K562 (cell line): ENCODE measurements around the gene RNF41. TPM values are rescaled to one million over a fixed set of nuclear protein-coding genes. Genes with fewer than 3 reads are reported as not detected.

Experiments
- BRD9 ChIP-seq: fragments of 450-650 bp; IDR thresholded peaks from 2 replicates; pipeline ENCODE4 v1.6.1; 2018; ENCODE audit warnings: low read depth; ENCODE audit not compliant: partially characterized antibody
- CREB3L1 ChIP-seq: fragments of 450-650 bp; IDR thresholded peaks from 2 replicates; pipeline ENCODE4 v1.6.1; 2014; ENCODE audit warnings: low read depth, mild to moderate bottlenecking, moderate library complexity, borderline replicate concordance
- FOXM1 ChIP-seq, 2 experiments: fragments of 450-650 bp in 1 of 2; sonication (generic) in 1 of 2; formaldehyde crosslinking in 1 of 2; IDR thresholded peaks; 2 replicates each; pipeline versions ENCODE4 v1.6.1 to v1.9.0; 2017 to 2022; ENCODE audit warnings: low read depth in 2 of 2, mild to moderate bottlenecking in 2 of 2, missing genetic modification reagents in 1 of 2, moderate library complexity in 1 of 2
- HDAC1 ChIP-seq, 2 experiments: fragments of 450-650 bp; IDR thresholded peaks; 2 replicates each; pipeline ENCODE4 v1.6.1; 2016 to 2017; ENCODE audit warnings: inconsistent platforms in 1 of 2, mild to moderate bottlenecking in 1 of 2, moderate library complexity in 1 of 2
- HDAC8 ChIP-seq: fragments of 450-650 bp; IDR thresholded peaks from 2 replicates; pipeline ENCODE4 v1.6.1; 2016; ENCODE audit warnings: mild to moderate bottlenecking, missing genetic modification characterization, moderate library complexity, missing compliant biosample characterization
- JUND ChIP-seq, 2 experiments: IDR thresholded peaks; 2 replicates in 1 of 2; 3 replicates in 1 of 2; pipeline ENCODE4 v1.6.1; 2011; ENCODE audit warnings: borderline replicate concordance in 2 of 2, low read depth in 2 of 2, low read length in 2 of 2, improper control_type of control experiment in 1 of 2, missing biosample characterization in 1 of 2, missing genetic modification characterization in 1 of 2, missing genetic modification reagents in 1 of 2
- PBX2 ChIP-seq, 2 experiments: IDR thresholded peaks in 1 of 2; conservative IDR thresholded peaks in 1 of 2; 2 replicates each; pipeline ENCODE4 v1.6.1; 2016; ENCODE audit warnings: low read depth in 2 of 2, mild to moderate bottlenecking in 1 of 2, missing compliant biosample characterization in 1 of 2, missing genetic modification characterization in 1 of 2, moderate library complexity in 1 of 2
- SNRNP70 ChIP-seq: fragments of 200-400 bp; formaldehyde crosslinking; optimal IDR thresholded peaks from 2 replicates; pipeline ENCODE3; 2017; ENCODE audit warnings: low read depth, low read length
- STAT5B ChIP-seq: fragments of 250-450 bp; sonication (Bioruptor Pico); IDR thresholded peaks from 2 replicates; pipeline ENCODE4 v1.8.0; 2021; ENCODE audit warnings: mild to moderate bottlenecking, inconsistent platforms
- TFAM ChIP-seq: fragments of 250-450 bp; sonication (Bioruptor Pico); conservative IDR thresholded peaks from 2 replicates; pipeline ENCODE4 v1.5.0; 2021; ENCODE audit warnings: mild to moderate bottlenecking, moderate library complexity
- THAP7 ChIP-seq: fragments of 250-450 bp; sonication (Bioruptor Pico); IDR thresholded peaks from 2 replicates; pipeline ENCODE4 v1.5.0; 2021
- ZNF232 ChIP-seq: sonication (generic); formaldehyde crosslinking; IDR thresholded peaks from 2 replicates; pipeline ENCODE4 v1.8.0; 2022; ENCODE audit warnings: mild to moderate bottlenecking, missing genetic modification reagents
- ZNF3 ChIP-seq: fragments of 250-450 bp; sonication (Bioruptor Pico); IDR thresholded peaks from 2 replicates; pipeline ENCODE4 v1.5.0; 2021; ENCODE audit warnings: mild to moderate bottlenecking, moderate library complexity
- ZNF395 ChIP-seq: fragments of 200-800 bp; sonication (Bioruptor generic); IDR thresholded peaks from 2 replicates; pipeline ENCODE4 v1.6.1; 2017; ENCODE audit warnings: missing genetic modification characterization, missing compliant biosample characterization
- ZNF445 ChIP-seq: fragments of 250-450 bp; sonication (Bioruptor Pico); IDR thresholded peaks from 2 replicates; pipeline ENCODE4 v1.4.0; 2020; ENCODE audit warnings: low read depth, mild to moderate bottlenecking, moderate library complexity
- polyA plus RNA-seq, 8 experiments: library from polyadenylated mRNA; depleted of rRNA in 4 of 8; stranded (reverse) in 5 of 8; unstranded in 3 of 8; fragments of >200 nt; fragmentation: Nextera tagmentation in 2 of 8; fragmentation: Illumina TruSeq in 1 of 8; extraction: Ambion mirVana in 2 of 8; extraction: Trizol in 1 of 8; gene quantifications; 2 replicates each; pipeline versions ENCODE4 v1.2.1 to v1.2.3, GENCODE V29; 2011 to 2014; ENCODE audit warnings: inconsistent platforms in 1 of 8, missing spikeins in 1 of 8
- total RNA-seq, 7 experiments: library from RNA; depleted of rRNA in 6 of 7; stranded (reverse); fragments of >200 nt in 6 of 7; fragmentation: Illumina TruSeq in 2 of 7; extraction: Trizol in 2 of 7; gene quantifications; 2 replicates each; pipeline versions ENCODE4 v1.2.1 to v1.2.3, GENCODE V29; 2011 to 2021; ENCODE audit warnings: low replicate concordance in 1 of 7

Gene RNF41
- total and polyA plus RNA-seq, 9 of the 15 experiments (the other 6 are each of a cell fraction or from before 2014, with no cell fraction given) = 28.2 to 46.8 (median 33.8) TPM

- TF ChIP-seq ZNF395 (CRISPR knock-in tag) = peak; percentile 79
- no peak for TF ChIP-seq PBX2 (CRISPR knock-in tag; IDR thresholded peaks at IDR 0.05; ENCODE audit: low read depth)
- no peak for TF ChIP-seq PBX2 (tag; conservative IDR thresholded peaks at IDR 0.05; ENCODE audit: low read depth)
- TF ChIP-seq ZNF3 (CRISPR knock-in tag) = peak; percentile 55
- TF ChIP-seq HDAC8 (tag) = no peak
- peak; percentile 72; the same call in 1 of the 2 replicates for TF ChIP-seq THAP7
- no peak for TF ChIP-seq SNRNP70
- TF ChIP-seq ZNF445 = peak; percentile 92
- TF ChIP-seq CREB3L1 = 0 out of 2 replicates have a peak, but pooled peaks have one; percentile 20
- TF ChIP-seq JUND (IDR thresholded peaks at IDR 0.05; ENCODE audit: borderline replicate concordance, low read depth, low read length) = peak; percentile 100
- peak; percentile 99 for TF ChIP-seq JUND (tag; IDR thresholded peaks at IDR 0.05; ENCODE audit: borderline replicate concordance, low read depth, low read length)
- peak in 1 of 2 experiments; percentile 71; a peak in 2 of 4 replicates for TF ChIP-seq HDAC1 (IDR thresholded peaks at IDR 0.05)
- no peak for TF ChIP-seq TFAM (CRISPR knock-in tag)
- TF ChIP-seq FOXM1 (IDR thresholded peaks at IDR 0.05; ENCODE audit: low read depth) = no peak
- no peak for TF ChIP-seq FOXM1 (CRISPR knock-in tag; IDR thresholded peaks at IDR 0.05; ENCODE audit: low read depth)
- TF ChIP-seq BRD9 = peak; percentile 81
- peak; percentile 59; the same call in 1 of the 2 replicates for TF ChIP-seq ZNF232 (CRISPR knock-in tag)
- no peak for TF ChIP-seq STAT5B (CRISPR knock-in tag)
These were observed 63.4 kb downstream of the RNF41 start, which contains the start of gene MYL6 (continued) for GRCh38 chr12:56158029-56158925.
